AG09319 (cell line): Measurements from ENCODE around the gene MYZAP.
A peak's percentile ranks its signal among the peaks of the same experiment; 100 is the strongest.

ENCODE experiments used
- DNase-seq: peaks from one replicate; pipeline ENCODE4 v3.0.0-alpha.2; 2010; ENCODE audit warnings: low read depth; ENCODE audit errors: extremely low read depth
- CTCF ChIP-seq: IDR thresholded peaks from 2 replicates; pipeline ENCODE4 v1.5.1; 2011; ENCODE audit warnings: low read depth, mild to moderate bottlenecking, inconsistent platforms, low read length, moderate library complexity

MYZAP gene

GRCh38 chr15:57637846-57638245 is 46.1 kb downstream of the MYZAP start:
- TF ChIP-seq CTCF, result no peak
- no peak for DNase-seq

GRCh38 chr15:57639306-57639705 is 47.6 kb downstream of the MYZAP start:
- no peak for TF ChIP-seq CTCF
- no peak for DNase-seq

- peak; percentile 3 for DNase-seq
- peak; percentile 61 for TF ChIP-seq CTCF
Observed at GRCh38 chr15:57640930-57641682, 49.4 kb downstream of the MYZAP start.

- DNase-seq, result no peak
- TF ChIP-seq CTCF, result no peak
Observed at GRCh38 chr15:57643826-57644225, 52.1 kb downstream of the MYZAP start.

- no peak for TF ChIP-seq CTCF
- no peak for DNase-seq
Observed at GRCh38 chr15:57646087-57646486, 54.4 kb downstream of the MYZAP start.

- no peak for TF ChIP-seq CTCF
- DNase-seq, result no peak
Observed at GRCh38 chr15:57647071-57647790, 55.5 kb downstream of the MYZAP start.

DNA sequence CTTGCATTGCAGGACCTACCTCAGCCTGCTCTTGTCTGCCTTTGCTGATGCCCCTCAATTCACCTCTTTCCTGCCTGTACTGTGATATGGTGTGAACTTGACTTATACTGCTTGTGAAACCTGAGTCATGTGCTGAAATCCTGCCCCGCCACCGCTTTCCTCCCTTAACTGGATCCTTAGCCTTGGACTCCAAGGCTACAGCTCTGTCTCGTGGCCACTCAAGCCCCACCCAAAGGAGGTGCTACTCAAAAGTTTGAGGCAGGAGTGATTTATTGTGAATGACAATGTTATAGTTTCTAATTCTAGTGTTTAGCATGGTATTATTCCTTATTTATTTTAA is 56.1 kb downstream of the MYZAP start:
- peak; percentile 30 for DNase-seq

More for the DNA sequence above, 56.1 kb downstream of the MYZAP start:
- no peak for TF ChIP-seq CTCF
